Ammon's horn (tissue), 1 donor: ENCODE measurements around the gene GJD3.

ENCODE experiments used
- DNase-seq: peaks from one replicate; pipeline ENCODE4 v3.0.0-alpha.2; 2016; ENCODE audit warnings: low spot score

Gene GJD3

DNA sequence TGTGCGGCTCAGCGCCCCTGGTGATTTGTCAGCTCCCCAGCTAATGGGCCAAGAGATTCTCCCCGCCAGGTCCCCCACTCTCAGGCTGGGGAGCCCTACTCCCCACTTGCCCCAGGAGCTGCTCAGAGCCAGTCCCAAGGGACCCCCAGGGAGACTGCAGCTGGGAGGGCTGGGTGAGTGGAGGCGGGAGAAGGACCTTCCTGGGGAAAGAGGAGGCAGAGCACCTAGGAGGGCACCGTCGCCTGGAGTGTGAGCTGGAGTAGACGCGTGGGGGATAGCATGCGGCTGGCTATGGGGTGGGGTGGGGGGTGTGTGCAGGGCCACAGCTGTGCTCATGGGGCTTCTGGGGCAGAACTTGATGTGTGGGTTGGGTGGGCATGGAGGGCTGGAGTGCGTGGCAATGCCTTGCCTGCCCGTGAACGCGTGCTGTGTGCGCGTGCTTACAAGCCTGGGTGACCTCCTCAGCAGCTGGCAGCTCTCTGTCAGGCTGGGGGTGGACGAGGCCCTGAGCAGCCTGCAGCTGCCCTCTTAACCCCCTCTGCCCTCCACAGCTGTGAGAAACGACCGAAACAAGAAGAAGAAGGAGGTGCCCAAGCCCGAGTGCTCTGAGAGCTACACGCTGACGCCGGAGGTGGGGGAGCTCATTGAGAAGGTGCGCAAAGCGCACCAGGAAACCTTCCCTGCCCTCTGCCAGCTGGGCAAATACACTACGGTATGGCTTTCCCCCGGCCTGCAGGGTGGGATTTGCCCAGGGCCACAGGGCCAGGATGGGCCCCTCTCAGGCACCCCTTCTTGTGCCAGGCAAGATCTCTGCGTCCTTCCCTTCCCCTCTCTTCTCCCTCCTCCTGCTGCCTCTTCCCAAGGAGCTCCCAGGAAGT lies 12.9 kb downstream of the GJD3 start:
- no peak for DNase-seq

DNA sequence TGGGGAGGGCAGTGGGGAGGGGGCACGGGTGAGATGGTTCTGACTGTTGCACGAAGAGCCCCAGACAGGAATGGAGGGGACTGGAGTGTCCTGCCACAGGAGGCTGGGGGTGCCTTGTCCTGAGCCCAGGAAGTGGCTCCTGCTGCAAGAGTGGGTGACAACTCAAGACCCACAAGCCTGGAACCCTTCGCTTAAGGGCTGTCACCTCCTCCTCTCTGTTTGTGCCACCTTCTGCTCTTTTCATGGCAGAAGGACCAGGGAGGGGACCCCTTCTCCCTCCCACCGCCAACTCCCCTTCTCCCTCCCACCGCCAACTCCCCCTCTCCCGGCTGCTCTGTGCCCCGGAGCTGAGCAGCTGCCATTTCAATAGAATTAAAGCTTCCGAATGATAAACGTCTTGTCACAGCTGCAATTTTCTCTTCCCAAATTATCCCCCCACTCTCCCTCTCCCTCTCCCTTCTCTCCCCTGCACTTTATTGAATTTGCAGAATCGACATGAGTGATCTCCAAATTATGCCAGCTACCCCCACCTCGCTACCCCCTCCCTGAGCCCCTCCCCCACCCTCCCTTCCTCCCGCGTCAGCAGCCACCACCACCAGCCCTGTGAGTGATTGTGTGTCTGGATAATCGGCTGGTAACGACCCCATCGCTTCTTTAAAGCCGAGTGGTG lies 13.7 kb downstream of the GJD3 start:
- no peak for DNase-seq

DNA sequence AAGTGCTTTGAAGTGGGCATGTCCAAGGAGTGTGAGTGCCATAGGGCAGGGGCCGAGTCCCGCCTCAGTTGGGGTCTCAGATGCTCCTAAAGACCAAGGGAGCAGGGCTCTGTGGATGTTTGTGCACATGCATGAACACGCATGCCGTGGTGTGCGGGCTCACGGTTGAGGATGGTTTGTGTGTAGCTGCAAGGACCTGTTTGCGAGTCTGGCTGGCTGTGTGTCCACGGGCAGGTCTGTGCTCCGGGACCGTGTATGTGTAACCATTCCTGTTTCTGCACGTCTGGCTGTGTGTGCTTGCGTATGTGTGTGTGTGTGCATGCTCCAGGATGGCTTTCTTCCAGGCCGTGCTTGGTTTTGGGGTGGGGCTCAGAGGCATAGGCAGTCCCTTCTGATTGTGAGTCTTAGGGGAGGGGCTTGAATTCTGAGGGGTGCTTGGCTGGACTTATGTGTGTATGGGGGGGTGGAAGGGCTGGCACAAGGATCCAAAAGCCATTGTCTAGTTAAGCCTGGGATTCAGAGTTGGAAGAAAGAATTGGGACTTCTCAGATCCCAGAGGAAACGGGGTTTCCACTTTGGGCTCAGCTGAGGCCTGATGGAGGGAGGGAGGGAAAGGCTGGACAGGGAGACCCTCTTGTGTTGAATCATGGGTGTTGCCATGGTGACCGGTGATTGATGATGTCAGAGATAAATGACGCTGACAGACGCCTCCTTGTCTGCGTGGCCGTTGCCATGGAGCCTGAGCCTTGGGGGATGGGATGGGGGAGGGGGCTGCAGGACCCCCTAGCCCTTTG lies 14.4 kb downstream of the GJD3 start:
- no peak for DNase-seq

DNA sequence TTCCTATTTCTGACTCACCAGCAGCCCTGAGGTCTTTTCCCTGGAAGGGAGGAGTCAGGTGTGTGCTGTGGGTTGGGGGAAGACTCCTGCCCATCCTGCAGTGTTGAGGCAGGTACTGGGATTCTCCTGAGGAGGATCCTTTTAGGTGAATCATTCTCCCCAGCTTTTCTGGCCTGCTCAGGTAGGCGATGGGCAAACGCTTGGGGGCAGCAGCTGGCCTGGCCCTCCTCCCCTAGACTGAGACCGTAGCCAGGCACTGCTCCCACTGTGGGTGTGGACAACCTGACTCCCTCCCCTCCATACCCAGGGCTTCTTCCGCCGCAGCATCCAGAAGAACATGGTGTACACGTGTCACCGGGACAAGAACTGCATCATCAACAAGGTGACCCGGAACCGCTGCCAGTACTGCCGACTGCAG lies 15.1 kb downstream of the GJD3 start:
- DNase-seq = no peak

DNA sequence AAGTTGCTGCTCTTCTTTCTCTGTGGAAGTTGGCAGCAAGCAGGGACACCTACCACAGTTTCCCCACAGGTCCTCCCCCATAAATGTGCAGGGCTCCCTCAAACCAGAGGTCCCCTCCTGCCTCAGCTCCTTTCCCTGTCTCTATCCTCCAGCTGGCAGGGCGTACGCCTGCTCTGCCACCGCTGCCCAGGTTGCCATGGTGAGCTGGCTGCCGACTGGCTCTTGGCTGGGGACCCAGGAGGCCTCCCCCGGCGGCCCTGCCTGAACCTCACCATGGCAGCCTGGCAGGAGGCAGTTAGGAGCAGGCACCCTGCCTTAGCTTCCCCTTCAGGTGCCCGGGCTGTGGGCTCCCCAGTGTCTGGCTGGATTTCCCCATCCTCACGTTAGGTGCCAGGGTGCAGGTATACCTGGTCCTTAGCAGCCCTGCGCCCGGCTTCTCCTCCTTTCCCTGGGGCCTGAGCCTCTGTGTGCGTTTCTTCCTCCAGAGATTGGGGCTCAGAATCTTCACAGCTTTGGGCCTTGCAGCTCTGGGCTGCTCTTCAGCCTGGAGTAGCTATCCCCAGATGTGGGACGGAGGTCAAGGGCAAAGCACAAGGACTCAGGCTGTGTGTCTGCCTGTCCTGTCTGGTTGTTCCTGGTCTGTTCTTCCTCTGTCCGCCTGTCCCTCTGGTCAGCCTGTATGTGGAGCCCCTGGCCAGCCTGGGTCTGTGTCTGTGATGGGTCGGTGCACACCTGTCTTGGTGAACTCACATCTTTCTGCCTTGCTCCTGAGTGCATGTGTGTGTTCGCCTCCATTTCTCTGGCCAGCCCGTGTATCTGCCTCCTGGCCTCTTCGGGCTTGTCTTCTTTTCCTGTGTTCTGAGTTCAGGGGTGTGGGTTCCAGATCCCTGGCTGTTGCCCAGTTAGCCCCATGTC lies 15.7 kb downstream of the GJD3 start:
- DNase-seq = peak; percentile 89

DNA sequence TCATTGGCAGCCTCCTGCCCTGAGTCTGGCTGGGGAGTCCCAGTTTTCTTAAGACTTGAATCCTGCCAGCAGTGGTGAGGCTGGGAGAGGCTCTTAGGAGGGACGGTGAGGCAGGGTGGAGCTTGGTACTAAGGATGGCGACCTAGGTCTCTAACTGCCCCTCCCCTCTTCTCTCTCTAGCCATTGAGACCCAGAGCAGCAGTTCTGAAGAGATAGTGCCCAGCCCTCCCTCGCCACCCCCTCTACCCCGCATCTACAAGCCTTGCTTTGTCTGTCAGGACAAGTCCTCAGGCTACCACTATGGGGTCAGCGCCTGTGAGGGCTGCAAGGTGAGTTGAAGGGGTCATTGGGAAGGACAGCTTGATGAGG lies 16.4 kb downstream of the GJD3 start:
- no peak for DNase-seq

DNA sequence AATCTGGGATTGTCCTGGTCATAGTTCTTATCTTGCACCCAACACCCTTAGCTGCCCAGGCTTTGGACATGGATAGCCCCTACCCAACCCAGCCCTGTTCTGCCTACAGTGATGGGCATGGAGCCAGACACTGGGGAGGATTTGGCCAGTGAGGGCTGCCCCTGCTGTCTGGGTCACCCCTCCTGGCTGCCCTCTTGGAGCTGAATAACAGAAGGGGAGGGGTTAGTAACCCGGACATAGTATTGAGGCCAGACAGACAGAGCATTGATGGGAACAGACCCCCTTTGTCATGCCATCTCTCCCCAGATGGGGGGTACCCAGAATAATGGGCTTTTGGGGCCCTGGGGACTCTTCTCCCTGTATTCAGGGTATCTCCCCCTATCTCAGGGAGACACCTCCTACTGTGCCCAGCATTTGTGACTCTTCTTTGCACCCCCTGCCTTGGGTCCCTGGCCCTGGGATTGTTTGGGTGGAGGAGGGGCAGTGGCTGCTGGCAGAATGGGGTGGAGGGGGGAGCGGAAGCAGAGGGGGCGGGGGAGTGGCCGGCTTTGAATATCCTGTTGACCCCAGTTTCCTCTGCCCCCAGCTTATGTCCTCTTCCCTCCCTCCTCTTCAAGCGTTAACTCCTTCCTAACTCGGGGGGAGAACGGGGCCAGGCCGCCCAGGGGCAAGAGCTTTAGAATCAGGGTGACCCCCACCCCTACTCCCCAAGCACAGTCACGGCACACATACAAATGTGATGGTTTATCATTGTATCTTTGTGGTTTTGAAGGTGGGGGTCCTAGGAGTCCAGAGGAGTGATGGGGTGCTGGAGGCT lies 17.0 kb downstream of the GJD3 start:
- DNase-seq = peak; percentile 84

DNA sequence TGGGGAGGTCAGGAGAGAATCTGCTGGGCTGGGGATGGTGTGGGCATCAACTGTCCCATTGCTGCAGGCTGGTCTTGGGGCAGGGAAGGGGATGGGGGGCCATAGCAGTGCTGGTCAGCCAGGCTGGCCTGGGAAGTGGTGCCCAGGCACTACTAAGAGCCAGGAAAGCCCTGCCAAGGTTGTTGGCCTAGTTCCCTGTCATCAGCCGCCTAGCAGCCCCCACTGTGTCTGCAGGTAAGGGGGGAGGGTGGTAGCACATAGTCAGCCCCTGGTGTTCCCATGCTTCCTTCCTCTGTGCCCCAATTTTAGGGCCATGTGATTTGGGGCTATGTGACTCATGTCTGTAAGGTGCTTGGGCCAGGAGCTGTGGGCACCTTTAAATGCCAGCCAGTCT lies 17.8 kb downstream of the GJD3 start:
- DNase-seq = no peak

DNA sequence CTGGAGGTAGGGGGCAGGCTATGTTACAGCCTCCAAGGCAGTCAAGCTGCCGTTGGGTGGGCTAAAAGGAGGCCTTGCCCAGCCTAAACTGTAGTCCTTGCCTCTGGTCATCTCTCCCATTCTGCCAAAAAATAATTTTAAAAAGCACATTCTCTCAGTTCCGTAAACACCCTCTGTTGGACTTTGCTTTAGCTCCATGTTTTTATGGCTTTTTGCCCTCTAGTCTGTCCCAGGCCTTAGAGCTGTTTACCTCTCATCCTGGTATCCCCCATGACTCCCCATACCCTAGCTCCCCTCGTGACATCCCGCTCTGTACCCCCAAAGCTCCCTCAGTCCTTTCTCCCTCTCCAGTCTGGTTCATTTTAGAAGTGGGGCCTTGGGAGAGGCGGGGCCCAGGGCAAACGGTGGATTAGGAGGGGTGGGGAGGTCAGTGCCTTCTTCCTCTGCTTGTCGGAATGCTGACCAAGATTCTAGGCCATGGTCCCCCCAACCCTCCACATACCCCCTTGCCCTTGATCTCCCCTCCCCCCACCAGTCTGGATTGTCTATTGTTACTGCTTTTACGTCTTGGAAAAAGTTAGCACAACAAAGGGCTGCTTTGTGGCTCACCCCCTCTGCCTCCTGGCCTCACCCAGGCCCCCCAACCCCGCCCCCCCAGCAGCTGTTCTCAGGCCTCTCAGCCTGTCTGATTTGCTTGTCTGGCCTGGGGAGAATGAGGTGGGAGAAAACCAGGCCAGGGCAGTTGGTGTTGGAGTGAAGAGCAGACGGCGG lies 18.4 kb downstream of the GJD3 start:
- DNase-seq = no peak

DNA sequence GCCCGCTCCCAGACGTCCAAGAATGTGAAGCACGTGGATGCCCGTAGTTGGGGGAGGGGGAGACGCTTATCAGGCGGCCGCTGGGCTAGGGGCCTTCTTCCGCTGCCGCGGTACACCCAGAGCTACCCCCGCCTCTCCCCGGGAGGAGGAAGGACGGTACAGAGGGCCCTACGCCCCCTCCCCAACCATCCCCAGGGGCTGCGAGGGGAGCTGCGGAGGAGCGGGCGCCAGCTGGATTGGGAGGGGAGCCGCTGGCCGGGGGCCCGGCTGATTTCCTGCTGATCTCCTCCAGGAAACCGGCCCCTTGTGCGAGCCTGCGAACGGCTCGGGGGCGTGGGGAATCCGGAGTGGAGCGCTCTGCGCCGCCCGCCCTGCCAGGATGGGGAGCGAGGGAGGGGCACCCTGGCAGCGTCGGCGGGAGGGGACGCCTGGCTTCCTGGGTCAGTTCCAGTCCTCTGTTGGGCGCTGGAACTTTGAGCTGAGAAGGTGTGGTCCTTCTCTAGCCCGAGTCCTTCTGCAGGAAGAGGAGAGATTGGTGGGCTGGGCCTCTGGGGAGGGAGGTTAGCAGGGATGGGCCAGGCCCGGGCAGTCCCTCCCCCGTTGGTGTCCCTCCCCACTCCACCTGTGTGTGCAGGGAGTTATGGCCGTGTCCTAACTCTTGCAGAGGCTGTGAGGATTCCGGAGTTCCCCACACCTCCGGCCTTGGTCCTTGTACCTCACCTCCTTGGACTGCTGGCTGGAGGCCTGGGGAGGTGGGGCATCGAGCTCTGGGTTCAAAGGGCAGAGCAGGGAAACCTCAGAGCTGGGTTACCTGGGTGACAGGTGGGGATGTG lies 19.2 kb downstream of the GJD3 start:
- no peak for DNase-seq

DNA sequence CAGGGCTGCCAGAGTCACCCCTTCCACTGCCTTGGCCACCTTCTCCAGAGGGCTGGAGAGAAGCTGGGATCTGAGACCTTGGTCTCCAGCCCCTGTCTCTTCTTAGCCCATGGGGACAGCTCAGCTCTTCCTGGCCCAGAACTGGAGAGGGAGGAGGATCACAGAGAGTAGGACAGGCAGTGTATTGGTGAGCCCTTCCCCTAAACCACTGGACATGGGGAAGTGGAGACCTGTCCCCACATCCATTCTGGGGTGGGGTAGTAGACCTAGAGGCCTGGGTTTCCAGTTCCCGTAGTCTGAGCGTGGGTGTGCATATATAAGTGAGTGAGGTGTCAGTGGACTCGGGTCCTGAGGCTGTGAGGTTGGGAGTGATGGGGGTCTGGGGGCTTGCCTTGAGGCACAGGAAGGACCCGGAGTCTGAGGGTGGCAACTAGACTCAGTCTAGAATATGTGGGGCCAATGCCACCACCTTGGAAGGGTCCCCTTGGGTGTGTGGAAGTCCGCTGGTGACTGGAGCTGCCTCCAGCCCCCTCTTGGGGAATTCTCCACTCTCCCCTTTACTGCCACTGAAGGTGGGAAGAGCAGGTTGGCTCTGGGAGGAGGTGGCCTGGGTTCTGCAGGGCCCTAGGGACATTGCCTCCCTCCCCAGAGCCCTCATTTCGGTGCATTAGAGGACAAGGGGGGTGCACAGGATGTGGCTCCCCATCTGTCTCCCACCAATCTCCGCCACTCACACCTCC lies 19.9 kb downstream of the GJD3 start:
- no peak for DNase-seq

DNA sequence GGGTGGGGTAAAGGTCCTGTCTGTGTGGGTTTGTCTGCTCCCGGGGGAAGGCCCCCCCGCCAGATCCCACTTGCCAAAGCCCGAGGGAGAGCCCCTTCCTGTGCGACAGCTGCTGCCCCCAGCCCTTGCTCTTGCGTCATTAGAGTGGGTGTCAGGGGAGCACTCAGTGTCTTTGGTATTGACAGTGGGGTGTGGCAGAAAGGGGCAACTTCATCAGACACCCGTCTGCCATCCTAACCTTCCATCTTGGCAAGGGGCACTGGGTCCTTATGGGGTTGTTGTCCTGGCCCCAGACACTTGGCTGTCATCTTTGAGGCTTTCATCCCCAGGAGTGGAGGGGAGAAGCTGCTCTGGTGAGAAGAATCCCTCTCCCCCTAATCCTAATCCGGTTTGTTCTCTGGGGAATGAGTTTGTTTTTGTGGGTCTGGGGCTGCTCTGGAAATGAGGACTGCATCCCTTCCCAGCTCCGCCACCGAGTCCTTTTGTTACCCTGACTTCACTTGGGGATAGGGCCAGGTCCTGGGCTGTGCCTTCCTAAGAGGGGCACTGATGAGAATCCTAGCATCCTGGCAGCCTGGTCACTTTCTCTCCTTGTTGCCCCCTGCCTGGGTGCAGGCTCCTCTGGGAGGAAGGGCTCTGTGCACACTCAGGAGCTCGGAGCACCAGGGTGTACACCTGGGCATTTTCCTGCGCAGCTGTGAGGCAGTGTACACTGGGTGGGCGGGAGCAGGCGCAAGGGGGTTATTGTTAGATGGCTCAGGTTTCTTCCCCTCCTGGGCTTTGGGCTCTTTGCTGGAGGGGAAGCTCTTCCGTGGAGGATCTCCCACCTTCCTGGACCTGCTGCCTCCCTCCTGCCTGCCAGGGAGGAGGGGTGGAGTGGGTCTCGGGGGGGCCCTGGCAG lies 21.1 kb downstream of the GJD3 start:
- no peak for DNase-seq

DNA sequence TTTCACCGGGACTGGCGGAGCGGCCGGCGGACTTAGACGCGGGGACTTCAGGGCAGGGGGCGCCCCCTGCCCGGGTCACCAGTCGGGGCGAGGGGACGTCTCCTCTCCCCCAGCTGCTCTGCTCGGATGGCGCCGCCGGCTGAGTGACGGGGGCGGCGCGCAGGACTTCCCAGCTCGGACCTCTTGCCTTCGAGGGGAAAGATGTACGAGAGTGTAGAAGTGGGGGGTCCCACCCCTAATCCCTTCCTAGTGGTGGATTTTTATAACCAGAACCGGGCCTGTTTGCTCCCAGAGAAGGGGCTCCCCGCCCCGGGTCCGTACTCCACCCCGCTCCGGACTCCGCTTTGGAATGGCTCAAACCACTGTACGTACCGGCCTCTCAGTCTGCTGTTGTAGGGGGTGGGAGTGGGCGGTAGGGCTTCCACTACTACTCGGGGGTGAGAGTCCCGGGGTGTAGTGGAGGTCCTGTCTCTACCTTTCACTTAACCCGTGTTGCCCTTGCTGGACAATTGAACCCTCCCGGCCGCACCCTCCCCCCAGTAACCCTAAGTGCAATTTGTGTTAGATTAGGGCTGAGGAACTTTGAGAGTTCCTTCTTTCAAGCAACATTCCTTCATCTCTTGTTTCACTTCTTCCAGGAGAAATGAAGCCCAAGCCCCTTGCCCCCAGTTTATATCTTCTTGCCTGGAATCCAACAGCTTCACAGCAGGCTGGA lies 21.9 kb downstream of the GJD3 start:
- DNase-seq = no peak

DNA sequence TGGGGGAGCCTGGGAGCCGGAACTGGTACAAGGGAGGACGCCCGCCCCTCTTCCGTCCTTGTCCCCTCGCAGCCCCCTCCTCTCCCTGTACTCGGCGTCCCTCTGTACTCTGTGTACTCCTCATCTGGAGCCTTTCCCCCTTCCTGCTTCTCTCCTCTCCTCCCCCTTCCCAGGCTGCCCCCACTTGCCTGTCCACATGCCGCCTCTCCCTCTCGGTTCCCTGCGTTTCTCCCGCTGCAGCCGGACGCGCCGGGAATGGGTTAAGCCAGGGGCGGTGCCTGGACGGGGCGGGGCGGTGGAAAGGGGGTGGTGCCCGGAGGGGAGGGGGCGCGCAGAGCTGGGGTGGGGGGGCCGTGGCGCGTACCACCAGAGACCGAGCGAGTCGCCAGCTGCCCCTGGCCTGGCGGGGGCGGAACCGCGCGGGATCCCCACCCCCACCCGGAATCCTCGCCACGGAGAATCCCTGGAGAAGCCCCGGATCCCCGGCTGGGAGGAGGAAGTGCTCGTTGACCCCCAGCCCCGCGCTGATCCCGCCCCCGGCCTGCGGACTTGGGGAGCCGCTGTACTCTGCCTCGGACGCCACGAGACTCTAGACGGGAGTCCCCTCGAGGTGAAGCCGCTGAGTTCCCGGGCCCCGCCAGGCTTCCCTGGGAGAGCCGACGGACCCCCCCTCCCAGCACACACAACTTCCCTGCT lies 22.6 kb downstream of the GJD3 start:
- DNase-seq = peak; percentile 68

DNA sequence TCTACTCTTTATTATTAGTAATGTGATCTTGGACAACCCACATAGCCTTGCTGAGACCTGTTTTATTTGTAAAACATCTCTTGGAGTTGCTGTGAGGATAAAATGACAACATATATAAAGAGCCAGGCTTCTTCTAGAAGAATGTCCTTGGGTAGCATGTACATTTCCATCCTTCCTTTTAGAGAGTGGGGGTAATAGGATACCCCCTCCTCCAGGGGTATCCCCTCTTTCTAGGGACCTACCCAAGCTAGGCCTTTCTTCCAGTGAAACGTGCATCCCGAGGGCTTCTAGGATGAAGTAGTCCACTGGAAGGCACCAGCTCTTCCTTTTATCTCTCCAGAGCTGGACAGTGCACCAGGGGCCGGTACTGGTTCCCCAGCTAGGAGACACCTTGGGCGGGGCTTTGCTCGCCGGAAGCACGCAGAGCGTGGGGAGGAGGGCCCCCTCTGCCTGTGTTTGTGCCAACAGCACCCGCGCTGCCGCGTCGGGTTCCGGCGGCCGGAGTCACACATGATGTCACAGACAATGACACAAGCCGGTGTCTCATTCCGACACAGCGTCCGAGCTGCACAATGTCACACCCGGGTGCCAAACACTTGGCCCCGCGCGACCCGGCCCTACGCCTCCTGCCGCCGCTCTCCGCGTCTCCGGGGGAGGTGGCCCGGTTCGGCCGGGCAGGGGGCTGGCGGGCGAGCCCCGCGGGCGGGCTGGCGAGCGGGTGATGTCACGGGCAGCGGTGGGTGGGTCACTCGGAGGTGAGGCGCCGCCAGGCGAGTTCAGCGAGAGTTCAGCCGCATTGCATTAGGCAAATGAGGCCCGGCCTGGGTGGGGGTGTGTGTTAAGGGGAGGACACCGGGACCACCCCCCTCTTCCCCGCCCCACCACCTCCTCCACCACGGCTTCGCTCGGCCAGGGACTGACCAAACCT lies 23.4 kb downstream of the GJD3 start:
- DNase-seq = peak; percentile 71
